H1 (cell line): ENCODE results near the gene LMTK3. TPM values are rescaled to one million over a fixed set of nuclear protein-coding genes. Genes with fewer than 3 reads are reported as not detected.

ENCODE experiments used
- CTCF ChIA-PET: fragments of 300-600 bp; sonication (Branson Sonifier 250); formaldehyde crosslinking; loops from one replicate; lab custom pipeline; 2021; ENCODE audit not compliant: partially characterized antibody; lab: Charles Lee
- POLR2A ChIA-PET: fragments of 300-600 bp; sonication (Branson Sonifier 250); formaldehyde crosslinking; loops from one replicate; lab custom pipeline; 2021; ENCODE audit warnings: inconsistent platforms; ENCODE audit not compliant: partially characterized antibody; lab: Charles Lee
- DNase-seq, 2 experiments: peaks; one replicate each; pipeline versions ENCODE4 v3.0.0 to v3.0.0-alpha.2; 2010 to 2022; ENCODE audit warnings: low spot score in 2 of 2, low read depth in 1 of 2, mixed read lengths in 1 of 2
- FAIRE-seq: peaks from 2 replicates; lab custom pipeline; 2011; peaks lifted over from hg19 to GRCh38; lab: Jason Lieb, UNC
- H2AFZ ChIP-seq: 2 replicates; pipeline ENCODE4 v1.8.1; 2012; ENCODE audit warnings: low read length, inconsistent platforms
- H2AK5ac ChIP-seq: 2 replicates; pipeline ENCODE4 v1.6.1; 2013; ENCODE audit warnings: low read depth, low read length
- H2BK120ac ChIP-seq: replicated peaks from 2 replicates; pipeline ENCODE3; 2013; ENCODE audit warnings: low read depth, low read length, inconsistent platforms
- H2BK12ac ChIP-seq: 2 replicates; pipeline ENCODE4 v1.6.1; 2013; ENCODE audit warnings: low read depth, low read length
- H2BK15ac ChIP-seq: 2 replicates; pipeline ENCODE4 v1.6.1; 2013; ENCODE audit warnings: low read length
- H2BK20ac ChIP-seq: 2 replicates; pipeline ENCODE4 v1.6.1; 2013; ENCODE audit warnings: low read length
- H2BK5ac ChIP-seq: 2 replicates; pipeline ENCODE4 v1.6.1; 2013; ENCODE audit warnings: low read depth, low read length
- H3K14ac ChIP-seq: 2 replicates; pipeline ENCODE4 v1.6.1; 2013; ENCODE audit warnings: inconsistent platforms; ENCODE audit not compliant: insufficient read length
- H3K18ac ChIP-seq: 2 replicates; pipeline ENCODE4 v1.6.1; 2013; ENCODE audit warnings: low read length; ENCODE audit errors: extremely low read depth
- H3K23ac ChIP-seq: 2 replicates; pipeline ENCODE4 v1.6.1; 2013; ENCODE audit warnings: inconsistent platforms; ENCODE audit not compliant: insufficient read length
- H3K23me2 ChIP-seq: 2 replicates; pipeline ENCODE4 v1.6.1; 2013; ENCODE audit warnings: low read depth, low read length
- H3K27ac ChIP-seq: 2 replicates; pipeline ENCODE4 v1.6.1; 2011; ENCODE audit warnings: low read depth, low read length, inconsistent platforms
- H3K27me3 ChIP-seq, 4 experiments: replicated peaks in 1 of 4; 1 replicate in 1 of 4; 2 replicates in 3 of 4; pipeline versions ENCODE4 v1.6.1 to v1.8.1; 2011 to 2013; ENCODE audit warnings: low read length in 3 of 4, mild to moderate bottlenecking in 3 of 4, inconsistent platforms in 2 of 4, mixed read lengths in 2 of 4, moderate library complexity in 1 of 4; ENCODE audit not compliant: control insufficient read depth in 3 of 4, insufficient read depth in 3 of 4; ENCODE audit errors: extremely low read depth in 1 of 4
- H3K36me3 ChIP-seq, 4 experiments: 2 replicates each; pipeline versions ENCODE4 v1.6.1 to v1.8.1; 2011 to 2013; ENCODE audit warnings: mild to moderate bottlenecking in 4 of 4, low read length in 3 of 4, moderate library complexity in 2 of 4, control low read depth in 1 of 4, inconsistent platforms in 1 of 4; ENCODE audit not compliant: insufficient read depth in 4 of 4, control insufficient read depth in 2 of 4
- H3K4ac ChIP-seq: replicated peaks from 2 replicates; pipeline ENCODE3; 2013; ENCODE audit warnings: low read length, low read depth, mixed read lengths, inconsistent platforms; ENCODE audit not compliant: insufficient read length
- H3K4me1 ChIP-seq, 4 experiments: replicated peaks in 1 of 4; 1 replicate in 1 of 4; 2 replicates in 3 of 4; pipeline versions ENCODE4 v1.6.1 to v1.8.1; 2011 to 2013; ENCODE audit warnings: low read length in 3 of 4, inconsistent platforms in 2 of 4, mixed read lengths in 1 of 4; ENCODE audit not compliant: insufficient read depth in 4 of 4, control insufficient read depth in 3 of 4
- H3K4me2 ChIP-seq, 2 experiments: 2 replicates each; pipeline versions ENCODE4 v1.6.1 to v1.8.1; 2011 to 2013; ENCODE audit warnings: low read depth in 2 of 2, low read length in 2 of 2, control low read depth in 1 of 2, inconsistent platforms in 1 of 2, mild to moderate bottlenecking in 1 of 2; ENCODE audit not compliant: insufficient read depth in 1 of 2
- H3K4me3 ChIP-seq, 4 experiments: fragments of 200-600, 300-600 bp in 1 of 4; sonication (generic), shearing (Covaris generic), sonication (Bioruptor Twin) in 1 of 4; 2 replicates each; pipeline versions ENCODE4 v1.5.1 to v1.8.1; 2011 to 2016; ENCODE audit warnings: low read length in 4 of 4, low read depth in 3 of 4, control low read depth in 2 of 4, inconsistent platforms in 2 of 4, mild to moderate bottlenecking in 2 of 4, mixed read lengths in 1 of 4, moderate library complexity in 1 of 4; ENCODE audit not compliant: insufficient read depth in 2 of 4; ENCODE audit errors: extremely low read depth in 1 of 4
- H3K56ac ChIP-seq: replicated peaks from 2 replicates; pipeline ENCODE3; 2013; ENCODE audit warnings: low read depth, mild to moderate bottlenecking, mixed read lengths, low read length, inconsistent platforms; ENCODE audit not compliant: insufficient read length
- H3K79me1 ChIP-seq: 2 replicates; pipeline ENCODE4 v1.6.1; 2013; ENCODE audit warnings: low read depth, low read length, control low read depth
- H3K79me2 ChIP-seq, 2 experiments: 2 replicates each; pipeline versions ENCODE4 v1.6.1 to v1.8.1; 2012 to 2013; ENCODE audit warnings: low read length in 2 of 2, mild to moderate bottlenecking in 2 of 2, inconsistent platforms in 1 of 2; ENCODE audit not compliant: insufficient read depth in 2 of 2, control insufficient read depth in 1 of 2
- H3K9ac ChIP-seq, 4 experiments: replicated peaks in 1 of 4; 1 replicate in 1 of 4; 2 replicates in 3 of 4; pipeline versions ENCODE4 v1.6.1 to v1.8.1; 2011 to 2013; ENCODE audit warnings: low read depth in 3 of 4, low read length in 3 of 4, control low read depth in 2 of 4, mild to moderate bottlenecking in 2 of 4, moderate library complexity in 2 of 4, inconsistent platforms in 1 of 4; ENCODE audit errors: extremely low read depth in 1 of 4
- H3K9me3 ChIP-seq, 2 experiments: 2 replicates each; pipeline versions ENCODE4 v1.6.1 to v1.8.1; 2012 to 2013; ENCODE audit warnings: mild to moderate bottlenecking in 2 of 2, moderate library complexity in 2 of 2, control low read depth in 1 of 2, inconsistent platforms in 1 of 2, low read depth in 1 of 2, low read length in 1 of 2, mixed read lengths in 1 of 2; ENCODE audit not compliant: insufficient read depth in 2 of 2
- H4K20me1 ChIP-seq, 2 experiments: replicated peaks in 1 of 2; 2 replicates each; pipeline versions ENCODE3 to v1.8.1; 2011 to 2013; ENCODE audit warnings: inconsistent platforms in 2 of 2, low read length in 2 of 2, mild to moderate bottlenecking in 1 of 2; ENCODE audit not compliant: insufficient read depth in 2 of 2, control insufficient read depth in 1 of 2
- H4K5ac ChIP-seq: 2 replicates; pipeline ENCODE4 v1.6.1; 2013; ENCODE audit warnings: low read length, low read depth, mixed read lengths, inconsistent platforms; ENCODE audit not compliant: insufficient read length
- H4K8ac ChIP-seq: 2 replicates; pipeline ENCODE4 v1.8.0; 2013; ENCODE audit warnings: mild to moderate bottlenecking, moderate library complexity, low read length, inconsistent platforms; ENCODE audit not compliant: insufficient read depth; ENCODE audit errors: extremely low read depth
- H4K91ac ChIP-seq: replicated peaks from 2 replicates; pipeline ENCODE3; 2013; ENCODE audit warnings: low read length, mixed read lengths, inconsistent platforms; ENCODE audit not compliant: insufficient read length
- ATF2 ChIP-seq: IDR thresholded peaks from 2 replicates; pipeline ENCODE4 v1.6.1; 2012; ENCODE audit warnings: low read length, inconsistent platforms
- CREB1 ChIP-seq: IDR thresholded peaks from 2 replicates; pipeline ENCODE4 v1.6.1; 2012; ENCODE audit warnings: inconsistent platforms
- CTBP2 ChIP-seq: IDR thresholded peaks from 2 replicates; pipeline ENCODE4 v1.7.0; 2011; ENCODE audit warnings: borderline replicate concordance, mild to moderate bottlenecking, moderate library complexity, mixed read lengths, low read length; ENCODE audit not compliant: insufficient read depth, insufficient read length
- E2F6 ChIP-seq: IDR thresholded peaks from 2 replicates; pipeline ENCODE4 v1.6.1; 2012; ENCODE audit warnings: inconsistent platforms
- SIRT6 ChIP-seq: IDR thresholded peaks from one replicate; pipeline ENCODE4 v1.7.1; 2012; ENCODE audit warnings: low read length, inconsistent platforms
- SIX5 ChIP-seq: IDR thresholded peaks from 2 replicates; pipeline ENCODE4 v1.6.1; 2011; ENCODE audit warnings: mild to moderate bottlenecking, low read depth, low read length
- SP2 ChIP-seq: IDR thresholded peaks from 2 replicates; pipeline ENCODE4 v1.6.1; 2012; ENCODE audit warnings: mild to moderate bottlenecking, low read length, inconsistent platforms
- TBP ChIP-seq: IDR thresholded peaks from 2 replicates; pipeline ENCODE4 v1.6.1; 2011; ENCODE audit warnings: low read depth, low read length, improper control_type of control experiment
- WGBS, 2 experiments: shearing (Covaris generic) in 1 of 2; methylation state at CpG; one replicate each; pipeline versions ENCODE4 v1.1.6 to v1.1.7; 2013 to 2015; ENCODE audit warnings: low lambda C conversion rate in 2 of 2, mixed read lengths in 2 of 2, inconsistent platforms in 1 of 2, low coverage in 1 of 2, missing lambda C conversion rate in 1 of 2; ENCODE audit not compliant: insufficient replicate concordance in 2 of 2, insufficient coverage in 1 of 2, insufficient read length in 1 of 2; ENCODE audit errors: extremely low coverage in 1 of 2, missing lambda C conversion rate in 1 of 2; 5-methylcytosine and 5-hydroxymethylcytosine counted together
- polyA plus RNA-seq, 7 experiments: library from polyadenylated mRNA; depleted of rRNA in 3 of 7; stranded (reverse) in 5 of 7; unstranded in 2 of 7; fragments of >200 nt in 5 of 7; fragments of 200-250 nt in 2 of 7; gene quantifications; 1 replicate in 5 of 7; 2 replicates in 1 of 7; 4 replicates in 1 of 7; pipeline versions ENCODE4 v1.2.1 to v1.2.3, GENCODE V29; 2011 to 2013; ENCODE audit warnings: missing spikeins in 2 of 7, mixed read lengths in 2 of 7
- total RNA-seq: library from RNA; stranded (reverse); fragmentation: NEBNext Ultra II Directional; extraction: Animal tissue kit (Norgen Biotek cat#: 25700); gene quantifications from 2 replicates; pipeline ENCODE4 v1.2.1, GENCODE V29; 2021

LMTK3 gene
- total and polyA plus RNA-seq, 2 of the 8 experiments (the other 6 are each of a cell fraction or from before 2014, with no cell fraction given): 2.7 to 12.4 TPM

GRCh38 chr19:48498595-48499311 is 12.9 kb downstream of the LMTK3 start:
- TF ChIP-seq SIRT6 (no peak), TBP (no peak), E2F6 (no peak), ATF2 (no peak), SIX5 (no peak), SP2 (no peak), CREB1 (no peak), CTBP2 (no peak)
- H2AFZ ChIP-seq: no peak overlapping the region
- peaks cover 8% of the 10 kb centered on the region; the same call in 1 of the 2 replicates for H3K23me2 ChIP-seq
- POLR2A ChIA-PET: interaction anchor here (14.8 kb wide), 1 partner anchor 24 kb away, joined by 176 read pairs; no protein-coding TSS in a partner anchor
- DNase-seq: no peak
- H2BK15ac ChIP-seq: no peak overlapping the region
- no peak overlapping the region for H2BK5ac ChIP-seq
- no peaks in the 10 kb centered on the region for H3K79me1 ChIP-seq
- no peaks in the 10 kb centered on the region; a peak in 1 of 8 replicates for H3K36me3 ChIP-seq
- H2BK20ac ChIP-seq: no peak overlapping the region
- H2BK120ac ChIP-seq: no peak overlapping the region
- H4K91ac ChIP-seq: no peak overlapping the region
- peaks cover 0 to 3% of the 10 kb centered on the region in 2 experiments for H4K20me1 ChIP-seq
- no peak overlapping the region for H2AK5ac ChIP-seq
- H3K4me1 ChIP-seq: peaks cover 0 to 18% (median 13%) of the 10 kb centered on the region in 4 experiments; a peak in 6 of 7 replicates
- WGBS, 2 experiments: 92% methylated on average over 5 of the region's 59 CpGs; no CpG with 5 or more reads in 1 of the 2 experiments
- no peak overlapping the region for H3K4me3 ChIP-seq
- peaks cover 0 to 3% (median 0%) of the 10 kb centered on the region in 4 experiments; a peak in 2 of 7 replicates for H3K27me3 ChIP-seq
- no peak overlapping the region for H3K18ac ChIP-seq
- no peak overlapping the region for H4K5ac ChIP-seq
- no peak overlapping the region for H3K9ac ChIP-seq
- no peak overlapping the region for H2BK12ac ChIP-seq
- no peaks in the 10 kb centered on the region for H3K9me3 ChIP-seq
- CTCF ChIA-PET: interaction anchor here (0.8 kb wide), 1 partner anchor 9 kb away, joined by 3 read pairs; no protein-coding TSS in a partner anchor
- no peak overlapping the region for H3K4me2 ChIP-seq
- H3K23ac ChIP-seq: no peak overlapping the region
- no peak overlapping the region for H3K27ac ChIP-seq
- H3K56ac ChIP-seq: no peak overlapping the region
- H3K79me2 ChIP-seq: no peaks in the 10 kb centered on the region
- FAIRE-seq: no peak
- no peak overlapping the region for H3K4ac ChIP-seq
- no peak overlapping the region for H3K14ac ChIP-seq
- H4K8ac ChIP-seq: no peak overlapping the region
